Left lung (tissue), 10 donors: ENCODE measurements around the gene SIGLEC6. TPM values are rescaled to one million over a fixed set of nuclear protein-coding genes. Genes with fewer than 3 reads are reported as not detected.

ENCODE experiments used
- ATAC-seq: fragments of 200-7000 bp; cut with Tn5 transposase; one replicate; pipeline ENCODE4 v1.9.1; 2020; ENCODE audit warnings: moderate library complexity
- DNase-seq, 4 donors: peaks; one replicate each; pipeline ENCODE4 v3.0.0-alpha.2; 2013 to 2020
- H3K27ac ChIP-seq, 2 donors: fragments of 200-600 bp; sonication (generic) in 1 of 2; one replicate each; pipeline versions ENCODE4 v1.5.0 to v1.8.0; 2020 to 2021
- H3K27me3 ChIP-seq, 2 donors: fragments of 200-600 bp; sonication (generic) in 1 of 2; one replicate each; pipeline versions ENCODE4 v1.5.0 to v1.8.0; 2020 to 2021
- H3K36me3 ChIP-seq, 2 donors: fragments of 200-600 bp; sonication (generic) in 1 of 2; one replicate each; pipeline versions ENCODE4 v1.5.0 to v1.8.0; 2020 to 2021
- H3K4me1 ChIP-seq, 2 donors: fragments of 200-600 bp; one replicate each; pipeline ENCODE4 v1.8.0; 2021
- H3K4me3 ChIP-seq, 2 donors: fragments of 200-600 bp; sonication (generic) in 1 of 2; one replicate each; pipeline versions ENCODE4 v1.5.0 to v1.8.0; 2020 to 2021; ENCODE audit warnings: mild to moderate bottlenecking in 1 of 2
- H3K9me3 ChIP-seq, 2 donors: fragments of 200-600 bp; sonication (generic) in 1 of 2; one replicate each; pipeline versions ENCODE4 v1.5.0 to v1.8.0; 2020 to 2021
- CTCF ChIP-seq, 2 donors: fragments of 200-600 bp; sonication (generic) in 1 of 2; IDR thresholded peaks; one replicate each; pipeline versions ENCODE4 v1.5.0 to v1.8.0; 2021; ENCODE audit warnings: antibody characterized with exemption in 2 of 2
- intact Hi-C, 2 donors: fragments of 100-400 bp; cut with DNase I; formaldehyde crosslinking; loops; one replicate each; pipeline versions ENCODE4 v1.11.2 to v1.14.2; 2022
- polyA plus RNA-seq, 6 donors: library from polyadenylated mRNA; unstranded; fragments of 120-200 nt; gene quantifications; one replicate each; pipeline ENCODE4 v1.2.1, GENCODE V29; 2013; ENCODE audit not compliant: insufficient read length in 6 of 6
- total RNA-seq, 2 donors: library from RNA; stranded (reverse); fragmentation: NEBNext Ultra II Directional; extraction: Animal tissue kit (Norgen Biotek cat#: 25700); gene quantifications; one replicate each; pipeline ENCODE4 v1.2.1, GENCODE V29; 2021
- donor health status: DM: no; HTN: yes; CAD: no.
- donor health status: DM: no; HTN: no; CAD: no.

Gene SIGLEC6
- total and polyA plus RNA-seq, 8 donors = 0.10 to 3.2 (median 0.26) TPM; not detected in 1

DNA sequence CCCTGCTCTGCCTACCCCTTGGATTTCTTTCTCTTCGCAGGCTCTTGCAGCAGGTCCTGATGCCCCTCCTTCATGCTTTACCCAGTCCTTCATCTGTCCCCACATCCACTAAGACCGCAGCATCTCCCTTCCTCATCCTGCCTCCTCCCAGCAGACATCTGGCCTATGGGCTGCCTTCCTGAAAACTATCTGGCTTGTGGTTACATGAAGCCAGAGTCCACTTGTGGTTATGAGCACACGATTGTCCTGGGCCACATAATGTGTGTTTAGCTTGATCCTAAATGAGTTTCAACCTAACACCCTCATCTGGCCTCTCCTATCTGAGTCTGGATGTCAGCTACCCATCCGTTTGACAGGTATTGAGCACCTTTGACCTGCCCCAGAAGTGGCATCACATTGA is 34.1 kb upstream of the SIGLEC6 start:
- Histone ChIP-seq H3K27ac (no peak overlapping the region), H3K4me3 (no peak overlapping the region), H3K9me3 (no peaks in the 10 kb centered on the region), H3K27me3 (peaks cover 0 to 76% of the 10 kb centered on the region in 2 donors), H3K4me1 (no peaks in the 10 kb centered on the region), H3K36me3 (no peaks in the 10 kb centered on the region)
- DNase-seq (no peak), ATAC-seq (no peak)
- no peak for TF ChIP-seq CTCF (IDR thresholded peaks at IDR 0.05)
- intact Hi-C loops = no loop called here

- ATAC-seq = no peak
- intact Hi-C loops = no loop called here
- H3K27ac ChIP-seq = no peak overlapping the region
Measured at GRCh38 chr19:51564791-51565190, 33.3 kb upstream of the SIGLEC6 start.

DNA sequence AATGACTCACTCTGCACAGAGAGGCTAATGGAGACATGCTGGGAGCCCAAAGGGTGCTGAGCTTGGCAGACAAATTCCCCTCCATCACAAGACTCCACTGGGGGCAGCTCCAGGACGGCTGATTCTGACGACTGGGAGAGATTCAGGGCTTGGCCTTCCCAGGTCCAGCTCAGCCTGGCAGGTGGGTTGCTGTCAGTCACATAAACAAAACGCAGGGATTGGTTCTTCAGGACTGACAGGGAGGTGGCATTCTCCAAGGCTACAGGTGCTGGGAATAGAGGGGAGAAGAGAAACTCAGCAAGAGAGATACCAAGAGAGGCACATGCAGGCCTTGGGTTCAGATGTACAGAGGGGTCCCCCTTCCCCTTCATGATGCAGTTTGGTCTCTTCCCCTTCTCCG is 28.9 kb upstream of the SIGLEC6 start:
- Histone ChIP-seq H3K36me3 (no peaks in the 10 kb centered on the region), H3K4me3 (no peak overlapping the region), H3K27ac (no peak overlapping the region), H3K9me3 (no peaks in the 10 kb centered on the region), H3K27me3 (peaks cover 0 to 78% of the 10 kb centered on the region in 2 donors), H3K4me1 (no peaks in the 10 kb centered on the region)
- DNase-seq (no peak), ATAC-seq (no peak)
- no peak for TF ChIP-seq CTCF (IDR thresholded peaks at IDR 0.05)
- intact Hi-C loops = no loop called here

More at GRCh38 chr19:51564791-51565190, 33.3 kb upstream of the SIGLEC6 start:
- no peak for DNase-seq
- Histone ChIP-seq H3K9me3 (no peaks in the 10 kb centered on the region), H3K4me1 (no peaks in the 10 kb centered on the region), H3K4me3 (no peak overlapping the region), H3K27me3 (peaks cover 0 to 81% of the 10 kb centered on the region in 2 donors), H3K36me3 (no peaks in the 10 kb centered on the region)
- TF ChIP-seq CTCF (IDR thresholded peaks at IDR 0.05) = no peak

- no peaks in the 10 kb centered on the region for H3K9me3 ChIP-seq
- intact Hi-C loops = no loop called here
- ATAC-seq (no peak), DNase-seq (no peak)
- TF ChIP-seq CTCF (IDR thresholded peaks at IDR 0.05) = no peak
- H3K27ac ChIP-seq = no peak overlapping the region
- H3K4me3 ChIP-seq = no peak overlapping the region
- no peaks in the 10 kb centered on the region for H3K4me1 ChIP-seq
- no peaks in the 10 kb centered on the region for H3K36me3 ChIP-seq
- peaks cover 0 to 67% of the 10 kb centered on the region in 2 donors for H3K27me3 ChIP-seq
Measured at GRCh38 chr19:51559240-51559639, 27.8 kb upstream of the SIGLEC6 start.

GRCh38 chr19:51552996-51553725 is 21.7 kb upstream of the SIGLEC6 start:
- Histone ChIP-seq H3K4me3 (no peak overlapping the region), H3K9me3 (no peaks in the 10 kb centered on the region), H3K27me3 (peaks cover 0 to 62% of the 10 kb centered on the region in 2 donors), H3K4me1 (no peaks in the 10 kb centered on the region), H3K36me3 (no peaks in the 10 kb centered on the region), H3K27ac (no peak overlapping the region)
- peak; percentile 69 to 83 (median 77) for DNase-seq
- peak; percentile 86 for ATAC-seq
- intact Hi-C loops = no loop called here
- no peak for TF ChIP-seq CTCF (IDR thresholded peaks at IDR 0.05)
